GM12892 (cell line): ENCODE measurements around the gene RPAP3.
"Not testable (repeated sequence)": the region's sequence is repeated elsewhere in the genome, so short reads cannot be mapped to it uniquely, and the experiment has no call there.

ENCODE experiments used
- DNase-seq: peaks from one replicate; pipeline ENCODE4 v3.0.0; 2011; ENCODE audit not compliant: insufficient read length
- FAIRE-seq: peaks from 2 replicates; lab custom pipeline; 2011; peaks lifted over from hg19 to GRCh38; lab: Jason Lieb, UNC
- POLR2A ChIP-seq: IDR thresholded peaks from 2 replicates; pipeline ENCODE4 v1.6.1; 2011; ENCODE audit warnings: low read depth, low read length, control low read depth
- POLR2AphosphoS5 ChIP-seq: IDR thresholded peaks from 2 replicates; pipeline ENCODE4 v1.6.1; 2011; ENCODE audit warnings: low read depth, low read length, control low read depth
- TAF1 ChIP-seq: IDR thresholded peaks from 2 replicates; pipeline ENCODE4 v1.6.1; 2011; ENCODE audit warnings: low read depth, mild to moderate bottlenecking, control low read depth, low read length, borderline replicate concordance

RPAP3 gene

GRCh38 chr12:47648056-47648579 is 57.7 kb downstream of the RPAP3 start:
- FAIRE-seq (no peak), DNase-seq (no peak)
- TF ChIP-seq POLR2A (no peak), TAF1 (no peak), POLR2AphosphoS5 (no peak)

- not testable (repeated sequence) for DNase-seq, FAIRE-seq
Measured at GRCh38 chr12:47642310-47642709, 63.5 kb downstream of the RPAP3 start.

GRCh38 chr12:47636908-47637780 is 68.7 kb downstream of the RPAP3 start:
- no peak for DNase-seq
- FAIRE-seq, result no peak
- TF ChIP-seq TAF1 (no peak), POLR2A (no peak), POLR2AphosphoS5 (no peak)

GRCh38 chr12:47635770-47636169 is 70.1 kb downstream of the RPAP3 start:
- DNase-seq, FAIRE-seq: not testable (repeated sequence)

GRCh38 chr12:47634127-47634526 is 71.7 kb downstream of the RPAP3 start:
- DNase-seq, result no peak
- TF ChIP-seq POLR2A (no peak), POLR2AphosphoS5 (no peak), TAF1 (no peak)
- FAIRE-seq, result no peak

GRCh38 chr12:47621960-47622359 is 83.9 kb downstream of the RPAP3 start:
- no peak for TF ChIP-seq POLR2A
- TF ChIP-seq POLR2AphosphoS5, result no peak
- no peak for TF ChIP-seq TAF1
- no peak for FAIRE-seq
- DNase-seq, result no peak

- FAIRE-seq, result no peak
- TF ChIP-seq TAF1, result no peak
- no peak for TF ChIP-seq POLR2A
- DNase-seq, result no peak
Measured at GRCh38 chr12:47617476-47617875, 88.4 kb downstream of the RPAP3 start.

GRCh38 chr12:47616440-47616839 is 89.4 kb downstream of the RPAP3 start:
- no peak for FAIRE-seq
- TF ChIP-seq POLR2AphosphoS5 (no peak), POLR2A (no peak), TAF1 (no peak)
- DNase-seq, result no peak

GRCh38 chr12:47615711-47616110 is 90.1 kb downstream of the RPAP3 start:
- TF ChIP-seq TAF1 (no peak), POLR2A (no peak), POLR2AphosphoS5 (no peak)
- FAIRE-seq (no peak), DNase-seq (no peak)

GRCh38 chr12:47614521-47614920 is 91.3 kb downstream of the RPAP3 start:
- TF ChIP-seq TAF1 (no peak), POLR2AphosphoS5 (no peak), POLR2A (no peak)
- DNase-seq, result no peak
- FAIRE-seq, result no peak

GRCh38 chr12:47612953-47613352 is 92.9 kb downstream of the RPAP3 start:
- TF ChIP-seq TAF1 (no peak), POLR2A (no peak), POLR2AphosphoS5 (no peak)
- no peak for DNase-seq
- no peak for FAIRE-seq

GRCh38 chr12:47611906-47612305 is 93.9 kb downstream of the RPAP3 start:
- no peak for DNase-seq
- TF ChIP-seq POLR2AphosphoS5 (no peak), TAF1 (no peak), POLR2A (no peak)
- no peak for FAIRE-seq
